H9 (cell line): ENCODE results near the gene KRT85. TPM values are rescaled to one million over a fixed set of nuclear protein-coding genes. Genes with fewer than 3 reads are reported as not detected.

Experiments
- DNase-seq: peaks from one replicate; pipeline ENCODE4 v3.0.0-alpha.2; 2017
- H2AFZ ChIP-seq: one replicate; pipeline ENCODE4 v1.6.1; 2013; ENCODE audit warnings: mild to moderate bottlenecking, low read length, control low read depth, moderate library complexity
- H2AK5ac ChIP-seq: 2 replicates; pipeline ENCODE4 v1.6.1; 2013; ENCODE audit warnings: low read length, control low read depth, mixed read lengths; ENCODE audit not compliant: insufficient read length
- H2BK120ac ChIP-seq: one replicate; pipeline ENCODE4 v1.6.1; 2013; ENCODE audit warnings: low read depth, mild to moderate bottlenecking, low read length, control low read depth, inconsistent platforms; ENCODE audit not compliant: poor library complexity, severe bottlenecking
- H2BK12ac ChIP-seq: 2 replicates; pipeline ENCODE4 v1.6.1; 2013; ENCODE audit warnings: low read length, control low read depth, mixed read lengths, low read depth; ENCODE audit not compliant: insufficient read length
- H2BK15ac ChIP-seq: 2 replicates; pipeline ENCODE4 v1.6.1; 2013; ENCODE audit warnings: low read depth, low read length, control low read depth
- H2BK20ac ChIP-seq: one replicate; pipeline ENCODE4 v1.6.1; 2013; ENCODE audit warnings: low read depth, mild to moderate bottlenecking, low read length, control low read depth, inconsistent platforms; ENCODE audit not compliant: poor library complexity, severe bottlenecking
- H2BK5ac ChIP-seq: 2 replicates; pipeline ENCODE4 v1.6.1; 2013; ENCODE audit warnings: low read length, control low read depth, mixed read lengths; ENCODE audit not compliant: insufficient read length
- H3K14ac ChIP-seq: 2 replicates; pipeline ENCODE4 v1.6.1; 2013; ENCODE audit warnings: low read length, control low read depth; ENCODE audit not compliant: insufficient read depth
- H3K18ac ChIP-seq: 2 replicates; pipeline ENCODE4 v1.6.1; 2013; ENCODE audit warnings: low read depth, mild to moderate bottlenecking, mixed read lengths, low read length, control low read depth; ENCODE audit not compliant: insufficient read length
- H3K23ac ChIP-seq: 2 replicates; pipeline ENCODE4 v1.6.1; 2013; ENCODE audit warnings: low read length, control low read depth, mixed read lengths, low read depth; ENCODE audit not compliant: insufficient read length
- H3K23me2 ChIP-seq: 2 replicates; pipeline ENCODE4 v1.6.1; 2013; ENCODE audit warnings: low read depth, mild to moderate bottlenecking, mixed read lengths, low read length, control low read depth; ENCODE audit not compliant: insufficient read length, poor library complexity, severe bottlenecking
- H3K27ac ChIP-seq: 2 replicates; pipeline ENCODE4 v1.5.1; 2013; ENCODE audit warnings: low read length, control low read depth, mixed read lengths, low read depth; ENCODE audit not compliant: insufficient read length
- H3K27me3 ChIP-seq: 2 replicates; pipeline ENCODE4 v1.6.1; 2013; ENCODE audit warnings: low read length, control low read depth, inconsistent platforms; ENCODE audit not compliant: insufficient read depth
- H3K4ac ChIP-seq: 2 replicates; pipeline ENCODE4 v1.6.1; 2013; ENCODE audit warnings: low read depth, mild to moderate bottlenecking, control low read depth, inconsistent platforms, low read length, moderate library complexity
- H3K4me1 ChIP-seq: 2 replicates; pipeline ENCODE4 v1.6.1; 2013; ENCODE audit warnings: low read length, control low read depth, inconsistent platforms; ENCODE audit not compliant: insufficient read depth
- H3K4me2 ChIP-seq: 2 replicates; pipeline ENCODE4 v1.6.1; 2013; ENCODE audit warnings: low read length, control low read depth, mixed read lengths; ENCODE audit not compliant: insufficient read length, insufficient read depth
- H3K56ac ChIP-seq: 2 replicates; pipeline ENCODE4 v1.6.1; 2013; ENCODE audit warnings: low read depth, mild to moderate bottlenecking, mixed read lengths, low read length, control low read depth; ENCODE audit not compliant: insufficient read length
- H3K79me1 ChIP-seq: 2 replicates; pipeline ENCODE4 v1.6.1; 2013; ENCODE audit warnings: low read depth, mild to moderate bottlenecking, moderate library complexity, low read length, control low read depth, inconsistent platforms; ENCODE audit not compliant: insufficient read depth, poor library complexity, severe bottlenecking
- H3K79me2 ChIP-seq: 2 replicates; pipeline ENCODE4 v1.6.1; 2013; ENCODE audit warnings: low read length, control low read depth, inconsistent platforms; ENCODE audit not compliant: insufficient read depth
- H3K9ac ChIP-seq: 2 replicates; pipeline ENCODE4 v1.6.1; 2013; ENCODE audit warnings: low read length, control low read depth, mixed read lengths; ENCODE audit not compliant: insufficient read length; ENCODE audit errors: extremely low read depth
- H3K9me3 ChIP-seq: one replicate; pipeline ENCODE4 v1.6.1; 2013; ENCODE audit warnings: low read depth, low read length, inconsistent platforms; ENCODE audit not compliant: control insufficient read depth
- H3T11ph ChIP-seq: one replicate; pipeline ENCODE4 v1.6.1; 2013; ENCODE audit warnings: mild to moderate bottlenecking, low read length, control low read depth, inconsistent platforms
- H4K20me1 ChIP-seq: one replicate; pipeline ENCODE4 v1.6.1; 2013; ENCODE audit not compliant: control insufficient read depth, insufficient read length, insufficient read depth
- H4K5ac ChIP-seq: 2 replicates; pipeline ENCODE4 v1.6.1; 2013; ENCODE audit warnings: low read depth, mild to moderate bottlenecking, mixed read lengths, low read length, control low read depth; ENCODE audit not compliant: insufficient read length
- H4K8ac ChIP-seq: replicated peaks from 2 replicates; pipeline ENCODE4 v1.6.1; 2013; ENCODE audit warnings: low read length, control low read depth, mixed read lengths, low read depth; ENCODE audit not compliant: insufficient read length
- H4K91ac ChIP-seq: 2 replicates; pipeline ENCODE4 v1.6.1; 2013; ENCODE audit warnings: low read depth, mild to moderate bottlenecking, moderate library complexity, mixed read lengths, low read length, control low read depth; ENCODE audit not compliant: insufficient read length
- H3K27ac Mint-ChIP-seq, 3 experiments: 2 replicates in 2 of 3; 3 replicates in 1 of 3; pipeline ENCODE4 v1.8.0; 2020 to 2021; ENCODE audit warnings: mixed read lengths in 3 of 3, mild to moderate bottlenecking in 1 of 3, moderate library complexity in 1 of 3
- H3K27me3 Mint-ChIP-seq: 2 replicates; pipeline ENCODE4 v1.8.0; 2021; ENCODE audit warnings: low read depth, mild to moderate bottlenecking, moderate library complexity, mixed read lengths
- H3K36me3 Mint-ChIP-seq, 3 experiments: 2 replicates in 2 of 3; 3 replicates in 1 of 3; pipeline ENCODE4 v1.8.0; 2020 to 2021; ENCODE audit warnings: low read depth in 3 of 3, mixed read lengths in 3 of 3; ENCODE audit not compliant: insufficient read depth in 1 of 3
- H3K4me1 Mint-ChIP-seq, 2 experiments: 2 replicates each; pipeline ENCODE4 v1.8.0; 2020; ENCODE audit warnings: mixed read lengths in 2 of 2
- H3K4me3 Mint-ChIP-seq, 2 experiments: 2 replicates in 1 of 2; 3 replicates in 1 of 2; pipeline ENCODE4 v1.8.0; 2020 to 2021; ENCODE audit warnings: mild to moderate bottlenecking in 2 of 2, mixed read lengths in 2 of 2, moderate library complexity in 1 of 2
- H3K9me3 Mint-ChIP-seq, 2 experiments: 2 replicates in 1 of 2; 3 replicates in 1 of 2; pipeline ENCODE4 v1.8.0; 2020; ENCODE audit warnings: mild to moderate bottlenecking in 2 of 2, mixed read lengths in 2 of 2, moderate library complexity in 1 of 2
- CTCF ChIP-seq: fragments of 200-600 bp; sonication (generic); conservative IDR thresholded peaks from 3 replicates; pipeline ENCODE4 v1.8.0; 2021; ENCODE audit warnings: antibody characterized with exemption, mild to moderate bottlenecking
- WGBS: extraction: QIAGEN DNeasy Blood & Tissue Kit; methylation state at CpG from one replicate; pipeline ENCODE4 v1.1.7; 2013; ENCODE audit warnings: missing lambda C conversion rate, low lambda C conversion rate, mixed read lengths; ENCODE audit not compliant: insufficient read length; ENCODE audit errors: extremely low coverage; 5-methylcytosine and 5-hydroxymethylcytosine counted together
- total RNA-seq: library from RNA; stranded (reverse); gene quantifications from 2 replicates; pipeline ENCODE4 v1.2.1, GENCODE V29; 2021

KRT85 gene
- total RNA-seq, 1 experiment from 2014 or later, result not detected

- Histone ChIP-seq H3K4ac (no peak overlapping the region), H3K14ac (peak overlapping the region; percentile 25; the same call in 1 of the 2 replicates), H3K79me2 (no peaks in the 10 kb centered on the region), H2BK120ac (no peak overlapping the region), H2BK5ac (no peak overlapping the region), H4K20me1 (no peaks in the 10 kb centered on the region), H2BK15ac (no peak overlapping the region), H4K91ac (no peak overlapping the region), H3K79me1 (no peaks in the 10 kb centered on the region), H3K4me1 (no peaks in the 10 kb centered on the region), H3K27me3 (no peaks in the 10 kb centered on the region), H3K9me3 (no peaks in the 10 kb centered on the region), H2BK12ac (no peak overlapping the region), H3K23me2 (peaks cover 3% of the 10 kb centered on the region), H2AFZ (no peak overlapping the region), H3K56ac (no peak overlapping the region), H3T11ph (no peak overlapping the region), H3K9ac (no peak overlapping the region), H3K18ac (no peak overlapping the region), H3K23ac (peak overlapping the region; percentile 36), H4K8ac (peak overlapping the region; percentile 56), H2BK20ac (no peak overlapping the region), H2AK5ac (no peak overlapping the region), H3K27ac (no peak overlapping the region), H3K4me2 (no peak overlapping the region), H4K5ac (no peak overlapping the region)
- no CpG with 5 or more reads among the region's 10 CpGs for WGBS
- Mint-ChIP-seq H3K27me3 (peaks cover 10% of the 10 kb centered on the region), H3K4me3 (no peak overlapping the region), H3K27ac (no peak overlapping the region), H3K9me3 (peaks cover under 1 to 2% of the 10 kb centered on the region in 2 experiments; a peak in 2 of 5 replicates), H3K36me3 (peaks cover 0 to under 1% (median 0%) of the 10 kb centered on the region in 3 experiments; a peak in 2 of 7 replicates), H3K4me1 (peaks cover 8 to 9% of the 10 kb centered on the region in 2 experiments)
- no peak for TF ChIP-seq CTCF
- DNase-seq, result no peak
Observed at GRCh38 chr12:52415870-52416750, 48.8 kb upstream of the KRT85 start.
